GM23338 (cell line): ENCODE data around the gene PGGT1B. TPM values are rescaled to one million over a fixed set of nuclear protein-coding genes. Genes with fewer than 3 reads are reported as not detected.

Source experiments
- ATAC-seq: fragments of 200-7000 bp; cut with Tn5 transposase; 3 replicates; pipeline ENCODE4 v1.9.1; 2020
- DNase-seq: peaks from one replicate; pipeline ENCODE4 v3.0.0-alpha.2; 2015; ENCODE audit warnings: low spot score
- H2AFZ ChIP-seq: fragments of 200-600 bp; sonication (generic); 2 replicates; pipeline ENCODE4 v1.8.0; 2016; ENCODE audit warnings: antibody characterized with exemption, mild to moderate bottlenecking, moderate library complexity
- H3F3A ChIP-seq: fragments of 200-600 bp; sonication (generic); replicated peaks from 2 replicates; pipeline ENCODE4 v1.8.0; 2017; ENCODE audit warnings: antibody characterized with exemption, mixed run types, low read depth
- H3K27ac ChIP-seq: fragments of 200-600 bp; sonication (generic); 2 replicates; pipeline ENCODE4 v1.6.1; 2016; ENCODE audit warnings: low read depth
- H3K27me3 ChIP-seq: fragments of 200-600 bp; sonication (generic); 2 replicates; pipeline ENCODE4 v1.8.0; 2016; ENCODE audit warnings: mild to moderate bottlenecking, mixed run types, moderate library complexity; ENCODE audit not compliant: insufficient read depth
- H3K36me3 ChIP-seq: fragments of 200-600 bp; sonication (generic); 2 replicates; pipeline ENCODE4 v1.8.0; 2016; ENCODE audit warnings: mild to moderate bottlenecking; ENCODE audit not compliant: insufficient read depth
- H3K4me1 ChIP-seq: fragments of 200-600 bp; sonication (generic); 2 replicates; pipeline ENCODE4 v1.8.0; 2016; ENCODE audit warnings: mild to moderate bottlenecking, moderate library complexity; ENCODE audit not compliant: insufficient read depth
- H3K4me2 ChIP-seq: fragments of 200-600 bp; sonication (generic); 2 replicates; pipeline ENCODE4 v1.7.1; 2017; ENCODE audit warnings: mixed run types
- H3K4me3 ChIP-seq: fragments of 200-600 bp; sonication (generic); 2 replicates; pipeline ENCODE4 v1.6.1; 2016; ENCODE audit warnings: mixed run types
- H3K79me2 ChIP-seq: fragments of 200-600 bp; sonication (generic); replicated peaks from 2 replicates; pipeline ENCODE4 v1.8.0; 2017; ENCODE audit warnings: mild to moderate bottlenecking; ENCODE audit not compliant: insufficient read depth
- H3K9me2 ChIP-seq: fragments of 200-600 bp; sonication (generic); 2 replicates; pipeline ENCODE4 v1.8.0; 2017; ENCODE audit not compliant: insufficient read depth
- H4K20me1 ChIP-seq: fragments of 200-600 bp; sonication (generic); replicated peaks from 2 replicates; pipeline ENCODE4 v1.8.0; 2017; ENCODE audit warnings: mild to moderate bottlenecking; ENCODE audit not compliant: insufficient read depth
- H3K27ac Mint-ChIP-seq: 2 replicates; pipeline ENCODE4 v1.8.0; 2020; ENCODE audit warnings: inconsistent platforms, mild to moderate bottlenecking, moderate library complexity, mixed read lengths
- H3K27me3 Mint-ChIP-seq: 3 replicates; pipeline ENCODE4 v1.8.0; 2022; ENCODE audit warnings: low read depth, mild to moderate bottlenecking, moderate library complexity, mixed read lengths, inconsistent platforms; ENCODE audit not compliant: insufficient read depth, poor library complexity
- H3K36me3 Mint-ChIP-seq: 3 replicates; pipeline ENCODE4 v1.8.0; 2021; ENCODE audit warnings: low read depth, mild to moderate bottlenecking, inconsistent platforms, moderate library complexity, mixed read lengths
- H3K4me1 Mint-ChIP-seq: 3 replicates; pipeline ENCODE4 v1.8.0; 2020; ENCODE audit warnings: mild to moderate bottlenecking, inconsistent platforms, mixed read lengths
- H3K4me3 Mint-ChIP-seq: 3 replicates; pipeline ENCODE4 v1.8.0; 2021; ENCODE audit warnings: moderate library complexity, mild to moderate bottlenecking, inconsistent platforms, mixed read lengths
- H3K9me3 Mint-ChIP-seq: 3 replicates; pipeline ENCODE4 v1.8.0; 2020; ENCODE audit warnings: moderate library complexity, mild to moderate bottlenecking, inconsistent platforms, mixed read lengths
- CREB1 ChIP-seq: fragments of 250-450 bp; sonication (Bioruptor Pico); IDR thresholded peaks from 2 replicates; pipeline ENCODE4 v1.5.0; 2020; ENCODE audit warnings: low read depth, mild to moderate bottlenecking, moderate library complexity
- CTCF ChIP-seq, 2 experiments: fragments of 200-600 bp in 1 of 2; sonication (generic) in 1 of 2; conservative IDR thresholded peaks; 2 replicates each; pipeline versions ENCODE4 v1.5.1 to v1.6.1; 2016 to 2017; ENCODE audit warnings: antibody characterized with exemption in 2 of 2, low read depth in 2 of 2, mild to moderate bottlenecking in 2 of 2, moderate library complexity in 1 of 2
- ETS1 ChIP-seq: IDR thresholded peaks from 2 replicates; pipeline ENCODE4 v1.6.1; 2016; ENCODE audit warnings: antibody characterized with exemption
- EZH2 ChIP-seq: fragments of 200-600 bp; sonication (generic); IDR thresholded peaks from one replicate; pipeline ENCODE4 v1.8.0; 2017; ENCODE audit warnings: antibody characterized with exemption, mild to moderate bottlenecking, low read depth; ENCODE audit not compliant: unreplicated experiment
- EZH2phosphoT487 ChIP-seq: fragments of 200-600 bp; sonication (generic); IDR thresholded peaks from one replicate; pipeline ENCODE4 v1.8.1; 2018; ENCODE audit warnings: antibody characterized with exemption; ENCODE audit not compliant: unreplicated experiment
- JUNB ChIP-seq: IDR thresholded peaks from one replicate; pipeline ENCODE4 v1.6.1; 2016; ENCODE audit warnings: antibody characterized with exemption; ENCODE audit not compliant: unreplicated experiment
- NANOG ChIP-seq: IDR thresholded peaks from 2 replicates; pipeline ENCODE4 v1.6.1; 2016; ENCODE audit warnings: antibody characterized with exemption, borderline replicate concordance
- POLR2AphosphoS5 ChIP-seq: IDR thresholded peaks from 2 replicates; pipeline ENCODE4 v1.6.1; 2016; ENCODE audit warnings: antibody characterized with exemption, low read depth
- REST ChIP-seq: IDR thresholded peaks from one replicate; pipeline ENCODE4 v1.6.1; 2018; ENCODE audit warnings: antibody characterized with exemption; ENCODE audit not compliant: unreplicated experiment
- STAT1 ChIP-seq: IDR thresholded peaks from one replicate; pipeline ENCODE4 v1.6.1; 2016; ENCODE audit warnings: antibody characterized with exemption; ENCODE audit not compliant: unreplicated experiment
- ZNF114 ChIP-seq: fragments of 250-450 bp; sonication (Bioruptor Pico); IDR thresholded peaks from 2 replicates; pipeline ENCODE4 v1.5.0; 2020; ENCODE audit warnings: mild to moderate bottlenecking, moderate library complexity
- ZNF331 ChIP-seq: fragments of 250-450 bp; sonication (Bioruptor Pico); IDR thresholded peaks from 2 replicates; pipeline ENCODE4 v1.5.0; 2020; ENCODE audit warnings: low read depth, mild to moderate bottlenecking, moderate library complexity
- ZNF462 ChIP-seq: fragments of 250-450 bp; sonication (Bioruptor Pico); IDR thresholded peaks from 2 replicates; pipeline ENCODE4 v1.5.0; 2020; ENCODE audit warnings: mild to moderate bottlenecking, moderate library complexity
- polyA plus RNA-seq: library from polyadenylated mRNA; unstranded; fragments of >200 nt; fragmentation: Nextera tagmentation; extraction: Ambion mirVana; gene quantifications from 2 replicates; pipeline ENCODE4 v1.2.1, GENCODE V29; 2016
- total RNA-seq: library from RNA; depleted of rRNA; stranded (reverse); fragments of >200 nt; shearing (Covaris generic); gene quantifications from 2 replicates; pipeline ENCODE4 v1.2.3, GENCODE V29; 2014

The PGGT1B gene
- total and polyA plus RNA-seq, 2 experiments from 2014 or later = 8.6 to 12.9 TPM

GRCh38 chr5:115179394-115180164 lies 83.1 kb downstream of the PGGT1B start:
- peak; percentile 56 for DNase-seq
- Mint-ChIP-seq H3K27ac (no peak overlapping the region), H3K27me3 (peaks cover 57% of the 10 kb centered on the region), H3K9me3 (no peaks in the 10 kb centered on the region), H3K36me3 (no peaks in the 10 kb centered on the region), H3K4me3 (peak overlapping the region; percentile 83), H3K4me1 (peaks cover 11% of the 10 kb centered on the region)
- peak; percentile 63 for ATAC-seq
- Histone ChIP-seq H3K36me3 (no peaks in the 10 kb centered on the region), H3K79me2 (no peaks in the 10 kb centered on the region), H3K4me3 (peak overlapping the region; percentile 64), H3K27ac (no peak overlapping the region), H3F3A (0 out of 2 replicates have a peak, but pooled peaks cover 4% of the 10 kb centered on the region), H3K27me3 (peaks cover 90% of the 10 kb centered on the region), H3K4me2 (peak overlapping the region; percentile 96), H4K20me1 (no peaks in the 10 kb centered on the region), H3K4me1 (peaks cover 6% of the 10 kb centered on the region), H3K9me2 (no peaks in the 10 kb centered on the region), H2AFZ (peak overlapping the region; percentile 99)
- TF ChIP-seq ZNF331 = no peak
- TF ChIP-seq EZH2phosphoT487 = no peak
- no peak for TF ChIP-seq CREB1 (CRISPR knock-in tag)
- TF ChIP-seq CTCF (conservative IDR thresholded peaks at IDR 0.05; ENCODE audit: low read depth in 2 of 2) = 0 out of 4 replicates have a peak, but pooled peaks of 1 of the 2 experiments have one; percentile 17
- no peak for TF ChIP-seq ZNF462 (CRISPR knock-in tag)
- no peak for TF ChIP-seq ZNF114 (CRISPR knock-in tag)
- no peak for TF ChIP-seq JUNB
- no peak for TF ChIP-seq STAT1
- no peak for TF ChIP-seq POLR2AphosphoS5
- TF ChIP-seq NANOG = no peak
- no peak for TF ChIP-seq REST
- no peak for TF ChIP-seq ETS1
- TF ChIP-seq EZH2 = peak; percentile 85
